Measurements from ENCODE around the gene SYTL3. TPM values are rescaled to one million over a fixed set of nuclear protein-coding genes. Genes with fewer than 3 reads are reported as not detected.

Gene SYTL3
- total RNA-seq, 1 donor from 2014 or later, result 102 TPM

DNA sequence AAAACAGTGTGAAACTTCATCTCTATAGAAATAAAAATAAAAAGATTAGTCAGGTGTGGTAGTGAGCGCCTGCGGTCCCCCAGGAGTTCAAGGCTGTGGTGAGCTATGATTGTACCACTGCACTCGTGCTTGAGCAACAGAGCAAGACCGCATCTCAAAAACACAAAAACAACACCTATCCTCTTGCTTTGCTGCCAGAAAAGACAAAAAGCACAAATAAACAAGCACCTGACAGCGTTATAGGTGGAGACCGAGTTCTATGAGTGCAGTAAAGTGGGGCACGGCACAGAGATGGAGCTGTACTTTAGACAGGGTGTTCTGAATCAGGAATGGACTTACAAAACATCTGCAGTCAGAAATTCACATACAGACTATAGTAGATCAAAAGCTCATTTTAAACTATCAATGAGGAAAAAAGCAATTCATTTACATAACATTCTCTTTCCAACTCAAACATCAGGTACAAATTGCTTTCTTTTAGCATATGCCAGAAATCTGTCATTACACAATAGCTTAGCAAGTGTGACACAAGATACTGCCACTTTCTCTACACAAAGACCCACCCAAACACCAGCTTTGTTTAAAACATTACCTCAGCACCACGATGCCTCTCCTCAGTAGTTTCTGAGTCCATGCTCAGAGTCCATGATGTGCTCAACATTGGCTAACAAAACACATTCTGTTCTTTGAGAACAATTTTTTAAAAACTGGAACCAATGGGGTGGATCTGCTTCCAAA lies 159.3 kb downstream of the SYTL3 start:
- Mint-ChIP-seq H3K27me3 (no peaks in the 10 kb centered on the region), H3K27ac (no peak overlapping the region), H3K36me3 (ENCODE audit: low read depth) (peaks cover 73% of the 10 kb centered on the region), H3K4me3 (no peak overlapping the region), H3K9me3 (peaks cover 5% of the 10 kb centered on the region), H3K4me1 (peaks cover 83% of the 10 kb centered on the region)
- no peak for DNase-seq
- intact Hi-C loops (cut with micrococcal nuclease), result no loop called here

DNA sequence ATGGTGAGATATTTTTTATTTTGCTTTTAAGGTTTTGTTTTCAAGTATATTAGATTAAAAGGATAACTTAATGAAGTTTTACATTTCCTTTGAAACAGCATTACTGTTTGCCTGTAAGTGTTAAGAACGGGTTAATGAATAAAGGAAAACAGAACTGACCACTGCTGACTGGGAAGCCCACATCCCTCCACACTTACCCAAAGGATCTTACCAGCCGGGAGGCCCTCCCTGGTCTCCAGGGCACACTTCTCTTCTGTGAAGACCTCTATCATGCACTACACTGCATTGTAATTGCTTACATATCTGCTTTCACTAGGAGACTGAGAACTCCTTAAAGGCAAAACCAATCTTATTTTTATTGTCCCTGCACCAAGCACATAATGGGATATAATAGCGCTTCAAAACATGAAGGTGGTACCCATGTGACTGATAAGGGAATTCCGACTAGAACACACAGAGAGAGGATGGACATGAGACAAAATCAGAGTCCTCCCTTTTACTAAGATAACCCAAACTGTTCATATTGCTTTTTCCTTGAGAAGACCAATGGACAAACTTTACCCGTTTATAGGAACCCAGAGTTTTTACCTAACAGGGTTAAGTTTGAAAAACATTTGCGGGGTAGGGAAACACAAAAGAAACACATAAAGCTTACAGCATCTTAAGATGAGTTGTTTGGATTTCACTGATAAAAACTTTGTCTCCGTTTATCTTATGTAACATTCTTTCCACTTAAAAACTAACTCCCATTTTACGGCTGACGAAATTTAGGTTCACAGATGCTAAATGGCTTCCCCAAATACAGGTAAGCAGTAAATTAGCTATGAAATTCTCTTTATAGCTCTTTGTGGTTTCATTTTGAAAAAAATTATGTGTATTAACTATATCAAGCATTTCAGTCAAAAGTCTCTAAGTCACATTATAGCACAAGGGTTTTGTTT lies 160.6 kb downstream of the SYTL3 start:
- Mint-ChIP-seq H3K36me3 (ENCODE audit: low read depth) (peaks cover 84% of the 10 kb centered on the region), H3K4me1 (peaks cover 85% of the 10 kb centered on the region), H3K9me3 (peaks cover 5% of the 10 kb centered on the region), H3K27ac (peak overlapping the region; percentile 38), H3K4me3 (no peak overlapping the region), H3K27me3 (no peaks in the 10 kb centered on the region)
- DNase-seq, result no peak
- intact Hi-C loops (cut with micrococcal nuclease), result no loop called here

DNA sequence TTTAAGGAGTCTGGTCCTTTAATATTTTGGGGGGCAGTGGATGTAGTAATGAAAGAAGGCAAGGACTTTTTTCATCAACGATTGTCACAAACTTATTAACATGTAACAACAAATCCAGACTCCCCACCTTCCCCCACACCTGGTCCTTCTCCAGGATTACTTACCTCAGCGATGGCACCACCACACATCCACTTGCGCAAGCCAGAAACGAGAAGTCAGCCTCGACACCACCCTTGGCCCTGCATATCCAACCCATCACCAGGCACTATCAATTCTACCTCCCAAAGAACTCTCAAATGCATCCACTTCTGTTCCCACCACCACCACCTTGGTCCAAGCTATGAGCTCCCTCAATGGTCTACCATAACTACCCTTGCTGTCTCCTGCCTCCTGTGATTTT lies 162.8 kb downstream of the SYTL3 start:
- peak overlapping the region; percentile 59 for H3K27ac Mint-ChIP-seq
- H3K36me3 Mint-ChIP-seq (ENCODE audit: low read depth), result peaks cover 86% of the 10 kb centered on the region
- H3K4me1 Mint-ChIP-seq, result peaks cover 80% of the 10 kb centered on the region
- intact Hi-C loops (cut with micrococcal nuclease), result no loop called here
- H3K4me3 Mint-ChIP-seq, result peak overlapping the region; percentile 88
- peaks cover 5% of the 10 kb centered on the region for H3K9me3 Mint-ChIP-seq
- H3K27me3 Mint-ChIP-seq, result no peaks in the 10 kb centered on the region
- no peak for DNase-seq

DNA sequence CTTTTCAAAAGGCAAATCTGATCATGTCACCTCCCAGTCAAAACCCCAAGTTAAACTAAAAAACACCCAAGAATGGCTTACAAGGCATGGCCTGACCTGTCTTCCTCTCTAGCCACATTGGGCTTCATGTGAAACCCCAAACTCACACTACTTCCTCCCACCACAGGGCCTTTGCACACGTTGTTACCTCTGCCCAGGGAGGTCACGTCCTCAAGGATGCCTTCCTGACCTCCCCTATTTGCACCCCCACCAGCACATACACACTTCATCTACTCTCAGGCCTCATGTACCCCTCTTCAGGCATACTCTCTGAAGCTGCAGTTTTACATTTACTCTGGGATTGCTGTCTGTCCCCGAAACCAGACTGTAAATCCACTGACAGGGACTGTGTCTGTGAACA lies 163.2 kb downstream of the SYTL3 start:
- intact Hi-C loops (cut with micrococcal nuclease), result no loop called here
- H3K4me1 Mint-ChIP-seq, result peaks cover 76% of the 10 kb centered on the region
- DNase-seq, result peak; percentile 73

More for the DNA sequence above, 163.2 kb downstream of the SYTL3 start:
- Mint-ChIP-seq H3K27me3 (no peaks in the 10 kb centered on the region), H3K36me3 (ENCODE audit: low read depth) (peaks cover 84% of the 10 kb centered on the region), H3K9me3 (peaks cover 5% of the 10 kb centered on the region), H3K27ac (peak overlapping the region; percentile 59), H3K4me3 (peak overlapping the region; percentile 88)

Other genes with a start within 250 kb of the SYTL3 start
- gene TMEM181, start 90.0 kb upstream of the SYTL3 start, total RNA-seq, result 17.1 and 17.8 TPM in 2 replicates
- 103 and 110 TPM in 2 replicates for gene DYNLT1, start 5.3 kb upstream of the SYTL3 start, total RNA-seq
- gene EZR, start 169.3 kb downstream of the SYTL3 start, total RNA-seq, result 204 and 215 TPM in 2 replicates